PFSK-1 (cell line): Measurements from ENCODE around the gene MSH5.

Experiments used
- FOXP2 ChIP-seq: optimal IDR thresholded peaks from 2 replicates; pipeline ENCODE3; 2011; ENCODE audit warnings: borderline replicate concordance, control low read depth, inconsistent platforms; ENCODE audit not compliant: insufficient read depth; ENCODE audit errors: extremely low read length, extremely low read depth
- POLR2AphosphoS5 ChIP-seq: IDR thresholded peaks from 2 replicates; pipeline ENCODE4 v1.6.1; 2012; ENCODE audit warnings: low read depth, mild to moderate bottlenecking, control low read depth, low read length, moderate library complexity
- SIN3A ChIP-seq: IDR thresholded peaks from 2 replicates; pipeline ENCODE4 v1.6.1; 2012; ENCODE audit warnings: mild to moderate bottlenecking, low read length, moderate library complexity, borderline replicate concordance; ENCODE audit not compliant: insufficient read depth
- TAF1 ChIP-seq: IDR thresholded peaks from 2 replicates; pipeline ENCODE4 v1.6.1; 2012; ENCODE audit warnings: low read length, control low read depth, borderline replicate concordance; ENCODE audit not compliant: insufficient read depth
- TF ChIP-seq, protein P1 (sequence below), 2 experiments: IDR thresholded peaks; 2 replicates each; pipeline versions ENCODE4 v1.6.1 to v1.8.0; 2011 to 2012; ENCODE audit warnings: low read depth in 2 of 2, low read length in 2 of 2, control low read depth in 1 of 2, inconsistent platforms in 1 of 2, mild to moderate bottlenecking in 1 of 2, moderate library complexity in 1 of 2; ENCODE audit not compliant: insufficient read depth in 1 of 2

The MSH5 gene

DNA sequence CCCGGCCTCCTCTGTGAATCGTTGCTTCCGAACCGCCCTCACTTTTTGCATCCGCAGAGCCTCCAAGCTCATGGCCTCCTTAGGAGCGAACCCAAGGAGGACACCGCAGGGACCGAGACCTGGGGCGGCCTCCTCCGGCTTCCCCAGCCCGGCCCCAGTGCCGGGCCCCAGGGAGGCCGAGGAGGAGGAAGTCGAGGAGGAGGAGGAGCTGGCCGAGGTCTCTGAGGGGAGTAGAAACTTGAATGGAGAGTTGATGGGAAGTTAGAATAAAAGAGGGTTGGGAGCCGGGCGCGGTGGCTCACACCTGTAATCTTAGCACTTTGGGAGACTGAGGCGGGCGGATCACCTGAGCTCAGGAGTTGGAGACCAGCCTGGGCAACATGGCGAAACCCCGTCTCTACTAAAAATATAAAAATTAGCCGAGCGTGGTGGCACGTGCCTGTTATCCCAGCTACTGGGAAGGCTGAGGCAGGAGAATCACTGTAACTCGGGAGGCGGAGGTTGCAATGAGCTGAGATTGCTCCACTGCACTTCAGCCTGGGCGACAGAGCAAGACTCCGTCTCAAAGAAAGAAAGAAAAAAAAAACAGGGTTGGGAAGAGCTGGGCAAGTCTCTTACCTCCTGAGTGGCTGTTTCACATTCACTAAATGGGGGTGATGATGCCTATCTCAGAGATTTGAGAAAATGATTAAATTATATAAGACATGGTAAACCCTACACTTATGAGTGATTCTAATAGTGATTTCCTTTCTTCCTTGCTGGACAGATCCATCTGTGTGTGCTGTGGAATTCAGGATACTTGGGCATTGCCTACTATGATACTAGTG lies 805 bp downstream of the MSH5 start:
- TF ChIP-seq TAF1, result no peak
- TF ChIP-seq POLR2AphosphoS5, result peak; percentile 65; the same call in 1 of the 2 replicates
- TF ChIP-seq FOXP2, result no peak
- TF ChIP-seq, protein P1, sequence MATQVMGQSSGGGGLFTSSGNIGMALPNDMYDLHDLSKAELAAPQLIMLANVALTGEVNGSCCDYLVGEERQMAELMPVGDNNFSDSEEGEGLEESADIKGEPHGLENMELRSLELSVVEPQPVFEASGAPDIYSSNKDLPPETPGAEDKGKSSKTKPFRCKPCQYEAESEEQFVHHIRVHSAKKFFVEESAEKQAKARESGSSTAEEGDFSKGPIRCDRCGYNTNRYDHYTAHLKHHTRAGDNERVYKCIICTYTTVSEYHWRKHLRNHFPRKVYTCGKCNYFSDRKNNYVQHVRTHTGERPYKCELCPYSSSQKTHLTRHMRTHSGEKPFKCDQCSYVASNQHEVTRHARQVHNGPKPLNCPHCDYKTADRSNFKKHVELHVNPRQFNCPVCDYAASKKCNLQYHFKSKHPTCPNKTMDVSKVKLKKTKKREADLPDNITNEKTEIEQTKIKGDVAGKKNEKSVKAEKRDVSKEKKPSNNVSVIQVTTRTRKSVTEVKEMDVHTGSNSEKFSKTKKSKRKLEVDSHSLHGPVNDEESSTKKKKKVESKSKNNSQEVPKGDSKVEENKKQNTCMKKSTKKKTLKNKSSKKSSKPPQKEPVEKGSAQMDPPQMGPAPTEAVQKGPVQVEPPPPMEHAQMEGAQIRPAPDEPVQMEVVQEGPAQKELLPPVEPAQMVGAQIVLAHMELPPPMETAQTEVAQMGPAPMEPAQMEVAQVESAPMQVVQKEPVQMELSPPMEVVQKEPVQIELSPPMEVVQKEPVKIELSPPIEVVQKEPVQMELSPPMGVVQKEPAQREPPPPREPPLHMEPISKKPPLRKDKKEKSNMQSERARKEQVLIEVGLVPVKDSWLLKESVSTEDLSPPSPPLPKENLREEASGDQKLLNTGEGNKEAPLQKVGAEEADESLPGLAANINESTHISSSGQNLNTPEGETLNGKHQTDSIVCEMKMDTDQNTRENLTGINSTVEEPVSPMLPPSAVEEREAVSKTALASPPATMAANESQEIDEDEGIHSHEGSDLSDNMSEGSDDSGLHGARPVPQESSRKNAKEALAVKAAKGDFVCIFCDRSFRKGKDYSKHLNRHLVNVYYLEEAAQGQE (IDR thresholded peaks at IDR 0.05; ENCODE audit: insufficient read depth in 1 of 2, low read depth in 2 of 2, low read length in 2 of 2), result 0 out of 4 replicates have a peak, but pooled peaks of 1 of the 2 experiments have one; percentile 52

DNA sequence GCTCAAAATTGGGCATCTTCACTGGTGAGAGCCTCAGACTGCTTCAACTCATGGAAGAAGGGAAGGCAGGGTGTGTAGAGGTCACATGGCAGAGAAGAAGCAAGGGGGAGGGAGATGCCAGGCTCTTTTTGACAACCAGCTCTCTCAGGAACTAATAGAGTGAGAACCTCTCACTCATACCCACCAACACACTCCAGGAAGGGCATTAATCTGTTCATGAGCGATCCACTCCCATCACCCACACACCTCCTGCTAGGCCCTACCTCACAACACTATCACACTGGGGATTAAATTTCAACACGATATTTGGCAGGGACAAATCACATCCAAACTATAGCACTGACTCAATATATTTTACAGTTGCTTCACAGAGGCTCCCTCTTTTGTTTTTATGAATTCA lies 2.0 kb downstream of the MSH5 start:
- no peak for TF ChIP-seq TAF1
- TF ChIP-seq SIN3A, result no peak
- TF ChIP-seq, protein P1 (IDR thresholded peaks at IDR 0.05; ENCODE audit: insufficient read depth in 1 of 2, low read depth in 2 of 2, low read length in 2 of 2), result no peak
- no peak for TF ChIP-seq POLR2AphosphoS5
- no peak for TF ChIP-seq FOXP2

DNA sequence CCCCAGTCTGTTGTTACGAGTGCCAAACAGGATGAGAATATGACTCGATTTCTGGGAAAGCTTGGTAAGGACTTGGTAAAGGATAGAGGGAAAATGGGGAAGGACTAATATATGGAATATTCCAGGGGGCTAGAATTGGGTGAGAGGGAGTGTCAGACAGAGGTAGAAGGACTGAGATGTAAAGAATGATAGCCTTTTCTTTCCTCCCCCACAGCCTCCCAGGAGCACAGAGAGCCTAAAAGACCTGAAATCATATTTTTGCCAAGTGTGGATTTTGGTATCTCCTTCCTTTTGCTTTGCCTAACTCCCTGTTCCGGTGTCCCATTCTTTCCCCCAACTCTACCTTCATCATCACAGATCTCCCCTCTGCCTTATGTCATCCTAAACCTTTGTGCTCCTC lies 3.1 kb downstream of the MSH5 start:
- TF ChIP-seq SIN3A (no peak), FOXP2 (no peak), POLR2AphosphoS5 (no peak), TAF1 (no peak)
- TF ChIP-seq, protein P1 (IDR thresholded peaks at IDR 0.05; ENCODE audit: insufficient read depth in 1 of 2, low read depth in 2 of 2, low read length in 2 of 2), result no peak

DNA sequence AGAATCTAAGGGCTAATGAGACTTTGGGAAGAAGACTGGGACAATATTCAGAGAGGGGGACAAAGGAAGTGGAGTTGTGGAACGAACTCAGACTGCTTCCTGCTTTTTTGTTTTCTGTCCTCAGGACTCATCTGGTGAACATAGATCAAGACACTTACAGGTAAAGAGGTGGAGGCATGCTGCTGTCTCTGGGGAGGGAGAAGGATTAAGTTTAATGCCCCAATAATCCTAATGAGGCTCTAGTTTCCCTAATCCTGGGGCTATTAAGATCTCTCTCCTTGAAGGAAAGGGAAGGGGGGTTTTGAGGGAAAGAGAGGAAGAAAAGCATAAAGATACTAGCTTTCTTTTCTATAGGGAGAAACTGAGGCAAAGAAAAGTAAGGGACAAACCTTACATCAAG lies 4.6 kb downstream of the MSH5 start:
- TF ChIP-seq TAF1 (no peak), POLR2AphosphoS5 (no peak), FOXP2 (no peak), SIN3A (no peak)
- TF ChIP-seq, protein P1 (IDR thresholded peaks at IDR 0.05; ENCODE audit: insufficient read depth in 1 of 2, low read depth in 2 of 2, low read length in 2 of 2), result no peak
